HepG2 (cell line): Measurements from ENCODE around the gene ITGB7. TPM values are rescaled to one million over a fixed set of nuclear protein-coding genes. Genes with fewer than 3 reads are reported as not detected.

Source experiments
- DDIT3 ChIP-seq: sonication (generic); formaldehyde crosslinking; IDR thresholded peaks from 2 replicates; pipeline ENCODE4 v1.4.0; 2020; ENCODE audit warnings: mild to moderate bottlenecking, missing genetic modification reagents
- HMG20A ChIP-seq: IDR thresholded peaks from 2 replicates; pipeline ENCODE4 v1.6.1; 2016; ENCODE audit warnings: borderline replicate concordance
- KLF6 ChIP-seq: IDR thresholded peaks from 2 replicates; pipeline ENCODE4 v1.8.0; 2016; ENCODE audit warnings: missing biosample characterization, missing genetic modification reagents
- KLF9 ChIP-seq: IDR thresholded peaks from 2 replicates; pipeline ENCODE4 v1.6.1; 2016; ENCODE audit warnings: low read depth
- MEF2D ChIP-seq: sonication (generic); formaldehyde crosslinking; IDR thresholded peaks from 2 replicates; pipeline ENCODE4 v1.5.1; 2020; ENCODE audit warnings: mild to moderate bottlenecking, missing genetic modification reagents
- SNAPC4 ChIP-seq: sonication (generic); formaldehyde crosslinking; IDR thresholded peaks from 2 replicates; pipeline ENCODE4 v1.4.0; 2020; ENCODE audit warnings: mild to moderate bottlenecking, missing genetic modification reagents
- SOX5 ChIP-seq: IDR thresholded peaks from 2 replicates; pipeline ENCODE4 v1.6.1; 2016; ENCODE audit warnings: borderline replicate concordance
- TBP ChIP-seq: sonication (generic); formaldehyde crosslinking; IDR thresholded peaks from 2 replicates; pipeline ENCODE4 v1.5.0; 2020; ENCODE audit warnings: missing genetic modification reagents
- ZBTB42 ChIP-seq: sonication (generic); formaldehyde crosslinking; IDR thresholded peaks from 2 replicates; pipeline ENCODE4 v1.5.0; 2020; ENCODE audit warnings: mild to moderate bottlenecking, missing genetic modification reagents
- ZNF12 ChIP-seq: sonication (generic); formaldehyde crosslinking; IDR thresholded peaks from 2 replicates; pipeline ENCODE4 v1.5.0; 2020; ENCODE audit warnings: missing genetic modification reagents
- ZNF205 ChIP-seq: IDR thresholded peaks from 2 replicates; pipeline ENCODE4 v1.6.1; 2018; ENCODE audit warnings: missing biosample characterization, missing genetic modification reagents
- ZNF30 ChIP-seq: sonication (generic); formaldehyde crosslinking; IDR thresholded peaks from 2 replicates; pipeline ENCODE4 v1.5.0; 2020; ENCODE audit warnings: mild to moderate bottlenecking, missing genetic modification reagents
- ZNF691 ChIP-seq: sonication (generic); formaldehyde crosslinking; IDR thresholded peaks from 2 replicates; pipeline ENCODE4 v1.4.0; 2020; ENCODE audit warnings: missing genetic modification reagents, low read depth, mild to moderate bottlenecking, borderline replicate concordance
- polyA plus RNA-seq, 8 experiments: library from polyadenylated mRNA; depleted of rRNA in 3 of 8; stranded (reverse) in 7 of 8; unstranded in 1 of 8; fragments of >200 nt; fragmentation: Illumina TruSeq in 4 of 8; extraction: Trizol in 4 of 8; gene quantifications; 2 replicates each; pipeline versions ENCODE4 v1.2.1 to v1.2.3, GENCODE V29; 2011 to 2016; ENCODE audit warnings: low read depth in 4 of 8, missing spikeins in 1 of 8, mixed read lengths in 1 of 8; ENCODE audit not compliant: insufficient read depth in 1 of 8
- total RNA-seq, 5 experiments: library from RNA; depleted of rRNA; stranded (reverse); fragments of >200 nt; fragmentation: Illumina TruSeq; extraction: Trizol; gene quantifications; 2 replicates each; pipeline ENCODE4 v1.2.3, GENCODE V29; 2016; ENCODE audit warnings: low read depth in 1 of 5
- TF ChIP-seq, protein P1 (sequence below): sonication (generic); formaldehyde crosslinking; IDR thresholded peaks from 2 replicates; pipeline ENCODE4 v1.8.1; 2022; ENCODE audit warnings: mild to moderate bottlenecking, missing genetic modification reagents
- TF ChIP-seq, protein P2 (sequence below): sonication (generic); formaldehyde crosslinking; IDR thresholded peaks from 2 replicates; pipeline ENCODE4 v1.9.0; 2021; ENCODE audit warnings: mild to moderate bottlenecking, missing genetic modification reagents

The ITGB7 gene
- total and polyA plus RNA-seq, 2 of the 13 experiments (the other 11 are each of a cell fraction or from before 2014, with no cell fraction given), result 0.16 to 0.18 TPM

GRCh38 chr12:53180220-53180930 lies 26.7 kb downstream of the ITGB7 start, which contains the start of the genes CSAD and ZNF740 (continued):
- TF ChIP-seq SNAPC4 (CRISPR knock-in tag) (no peak), ZBTB42 (CRISPR knock-in tag) (no peak), TBP (no peak), ZNF691 (CRISPR knock-in tag) (0 out of 2 replicates have a peak, but pooled peaks have one; percentile 32), ZNF12 (CRISPR knock-in tag) (0 out of 2 replicates have a peak, but pooled peaks have one; percentile 8), ZNF30 (CRISPR knock-in tag) (no peak), HMG20A (CRISPR knock-in tag) (no peak), KLF9 (no peak), DDIT3 (CRISPR knock-in tag) (no peak), KLF6 (CRISPR knock-in tag) (no peak), ZNF205 (CRISPR knock-in tag) (no peak), SOX5 (CRISPR knock-in tag) (peak; percentile 23; the same call in 1 of the 2 replicates), MEF2D (CRISPR knock-in tag) (no peak)
- TF ChIP-seq, protein P1, sequence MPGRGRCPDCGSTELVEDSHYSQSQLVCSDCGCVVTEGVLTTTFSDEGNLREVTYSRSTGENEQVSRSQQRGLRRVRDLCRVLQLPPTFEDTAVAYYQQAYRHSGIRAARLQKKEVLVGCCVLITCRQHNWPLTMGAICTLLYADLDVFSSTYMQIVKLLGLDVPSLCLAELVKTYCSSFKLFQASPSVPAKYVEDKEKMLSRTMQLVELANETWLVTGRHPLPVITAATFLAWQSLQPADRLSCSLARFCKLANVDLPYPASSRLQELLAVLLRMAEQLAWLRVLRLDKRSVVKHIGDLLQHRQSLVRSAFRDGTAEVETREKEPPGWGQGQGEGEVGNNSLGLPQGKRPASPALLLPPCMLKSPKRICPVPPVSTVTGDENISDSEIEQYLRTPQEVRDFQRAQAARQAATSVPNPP (CRISPR knock-in tag), result no peak
- TF ChIP-seq, protein P2, sequence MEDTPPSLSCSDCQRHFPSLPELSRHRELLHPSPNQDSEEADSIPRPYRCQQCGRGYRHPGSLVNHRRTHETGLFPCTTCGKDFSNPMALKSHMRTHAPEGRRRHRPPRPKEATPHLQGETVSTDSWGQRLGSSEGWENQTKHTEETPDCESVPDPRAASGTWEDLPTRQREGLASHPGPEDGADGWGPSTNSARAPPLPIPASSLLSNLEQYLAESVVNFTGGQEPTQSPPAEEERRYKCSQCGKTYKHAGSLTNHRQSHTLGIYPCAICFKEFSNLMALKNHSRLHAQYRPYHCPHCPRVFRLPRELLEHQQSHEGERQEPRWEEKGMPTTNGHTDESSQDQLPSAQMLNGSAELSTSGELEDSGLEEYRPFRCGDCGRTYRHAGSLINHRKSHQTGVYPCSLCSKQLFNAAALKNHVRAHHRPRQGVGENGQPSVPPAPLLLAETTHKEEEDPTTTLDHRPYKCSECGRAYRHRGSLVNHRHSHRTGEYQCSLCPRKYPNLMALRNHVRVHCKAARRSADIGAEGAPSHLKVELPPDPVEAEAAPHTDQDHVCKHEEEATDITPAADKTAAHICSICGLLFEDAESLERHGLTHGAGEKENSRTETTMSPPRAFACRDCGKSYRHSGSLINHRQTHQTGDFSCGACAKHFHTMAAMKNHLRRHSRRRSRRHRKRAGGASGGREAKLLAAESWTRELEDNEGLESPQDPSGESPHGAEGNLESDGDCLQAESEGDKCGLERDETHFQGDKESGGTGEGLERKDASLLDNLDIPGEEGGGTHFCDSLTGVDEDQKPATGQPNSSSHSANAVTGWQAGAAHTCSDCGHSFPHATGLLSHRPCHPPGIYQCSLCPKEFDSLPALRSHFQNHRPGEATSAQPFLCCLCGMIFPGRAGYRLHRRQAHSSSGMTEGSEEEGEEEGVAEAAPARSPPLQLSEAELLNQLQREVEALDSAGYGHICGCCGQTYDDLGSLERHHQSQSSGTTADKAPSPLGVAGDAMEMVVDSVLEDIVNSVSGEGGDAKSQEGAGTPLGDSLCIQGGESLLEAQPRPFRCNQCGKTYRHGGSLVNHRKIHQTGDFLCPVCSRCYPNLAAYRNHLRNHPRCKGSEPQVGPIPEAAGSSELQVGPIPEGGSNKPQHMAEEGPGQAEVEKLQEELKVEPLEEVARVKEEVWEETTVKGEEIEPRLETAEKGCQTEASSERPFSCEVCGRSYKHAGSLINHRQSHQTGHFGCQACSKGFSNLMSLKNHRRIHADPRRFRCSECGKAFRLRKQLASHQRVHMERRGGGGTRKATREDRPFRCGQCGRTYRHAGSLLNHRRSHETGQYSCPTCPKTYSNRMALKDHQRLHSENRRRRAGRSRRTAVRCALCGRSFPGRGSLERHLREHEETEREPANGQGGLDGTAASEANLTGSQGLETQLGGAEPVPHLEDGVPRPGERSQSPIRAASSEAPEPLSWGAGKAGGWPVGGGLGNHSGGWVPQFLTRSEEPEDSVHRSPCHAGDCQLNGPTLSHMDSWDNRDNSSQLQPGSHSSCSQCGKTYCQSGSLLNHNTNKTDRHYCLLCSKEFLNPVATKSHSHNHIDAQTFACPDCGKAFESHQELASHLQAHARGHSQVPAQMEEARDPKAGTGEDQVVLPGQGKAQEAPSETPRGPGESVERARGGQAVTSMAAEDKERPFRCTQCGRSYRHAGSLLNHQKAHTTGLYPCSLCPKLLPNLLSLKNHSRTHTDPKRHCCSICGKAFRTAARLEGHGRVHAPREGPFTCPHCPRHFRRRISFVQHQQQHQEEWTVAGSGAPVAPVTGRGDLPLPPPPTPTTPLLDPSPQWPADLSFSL (CRISPR knock-in tag), result no peak
